Lower leg skin (tissue), 4 donors: ENCODE measurements around the gene CFAP157. TPM values are rescaled to one million over a fixed set of nuclear protein-coding genes. Genes with fewer than 3 reads are reported as not detected.

Experiments used
- DNase-seq, 2 donors: peaks; one replicate each; pipeline ENCODE4 v3.0.0-alpha.2; 2019; ENCODE audit warnings: low spot score in 2 of 2
- H3K4me3 ChIP-seq: fragments of 200-600 bp; sonication (generic); 2 replicates; pipeline ENCODE4 v1.5.1; 2017; ENCODE audit warnings: mild to moderate bottlenecking, low read depth; ENCODE audit not compliant: poor library complexity, severe bottlenecking
- POLR2A ChIP-seq, 2 donors: fragments of 450-650 bp; IDR thresholded peaks; one replicate each; pipeline ENCODE4 v1.6.1; 2016 to 2017; ENCODE audit warnings: antibody characterized with exemption in 2 of 2, mild to moderate bottlenecking in 1 of 2, moderate library complexity in 1 of 2
- WGBS, 2 donors: methylation state at CpG; one replicate each; pipeline ENCODE4 v1.1.5; 2018; 5-methylcytosine and 5-hydroxymethylcytosine counted together
- intact Hi-C: fragments of 100-400 bp; cut with DNase I; formaldehyde crosslinking; loops from one replicate; pipeline ENCODE4 v1.15.0; 2023; ENCODE audit warnings: low total_unique reads
- total RNA-seq, 4 donors: library from RNA; depleted of rRNA; stranded (reverse); fragments of >200 nt; gene quantifications; one replicate each; pipeline ENCODE4 v1.1.0, GENCODE V29; 2016
- TF ChIP-seq, protein P1 (sequence below), 3 donors: fragments of 450-650 bp; IDR thresholded peaks; one replicate each; pipeline ENCODE4 v1.5.1; 2016; ENCODE audit warnings: antibody characterized with exemption in 3 of 3, mild to moderate bottlenecking in 3 of 3, moderate library complexity in 2 of 3

CFAP157 gene
- under 1 TPM in 1 of 4 donors, not detected in 3; 0.23 TPM for total RNA-seq

DNA sequence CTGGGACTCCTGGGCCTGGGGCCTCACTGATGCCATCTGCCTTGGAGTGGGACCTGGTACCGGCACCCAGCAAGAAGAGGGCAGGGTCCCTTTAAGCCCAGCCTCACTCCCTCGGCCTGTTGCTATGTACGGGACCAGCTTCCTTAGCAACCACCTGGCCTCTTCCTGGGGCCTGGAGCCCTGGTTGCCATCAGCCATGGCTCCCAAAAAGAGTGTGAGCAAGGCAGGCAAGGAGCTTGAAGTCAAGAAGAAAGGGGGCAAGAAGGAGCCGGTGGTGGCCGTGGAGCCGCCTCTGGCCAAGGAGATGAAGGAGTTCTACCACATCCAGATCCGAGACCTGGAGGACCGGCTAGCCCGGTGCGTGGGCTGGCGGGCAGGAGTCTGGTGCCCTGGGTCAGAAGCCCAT, at the start of gene CFAP157:
CFAP157 (plus strand) TSS at position 153 of the 406 bp plus-strand sequence; CDS start at position 197, 44 bp downstream.
- intact Hi-C loops: no loop called here
- H3K4me3 ChIP-seq: no peak within 1 kb of the TSS
- 59 to 65% methylated on average over 11 of the region's 11 CpGs for WGBS, 2 donors
- no peak for DNase-seq
- TF ChIP-seq POLR2A (IDR thresholded peaks at IDR 0.05): no peak

DNA sequence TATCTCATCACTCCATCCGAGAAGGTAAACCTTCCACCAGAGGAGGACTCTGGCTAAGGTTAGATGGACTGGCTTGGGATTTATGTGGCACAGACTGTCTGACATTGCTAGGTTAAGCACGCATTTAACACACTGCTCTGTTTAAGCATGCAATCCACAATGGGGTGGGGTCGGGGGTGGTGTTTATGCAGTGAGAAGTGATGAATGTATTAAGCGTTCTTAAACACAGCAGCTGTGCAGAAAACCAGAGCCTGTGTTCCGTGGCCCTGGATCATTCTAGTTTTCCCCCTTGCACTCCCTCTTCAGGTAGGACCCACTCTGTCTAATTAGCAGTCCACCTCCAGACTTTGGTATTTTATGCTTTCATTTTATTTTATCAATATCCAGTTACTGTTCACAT, 48.4 kb upstream of the CFAP157 start:
- WGBS, 2 donors: 67 to 72% methylated on average over 5 of the region's 5 CpGs
- H3K4me3 ChIP-seq: no peak overlapping the region
- no peak for DNase-seq
- intact Hi-C loops: no loop called here
- TF ChIP-seq, protein P1, sequence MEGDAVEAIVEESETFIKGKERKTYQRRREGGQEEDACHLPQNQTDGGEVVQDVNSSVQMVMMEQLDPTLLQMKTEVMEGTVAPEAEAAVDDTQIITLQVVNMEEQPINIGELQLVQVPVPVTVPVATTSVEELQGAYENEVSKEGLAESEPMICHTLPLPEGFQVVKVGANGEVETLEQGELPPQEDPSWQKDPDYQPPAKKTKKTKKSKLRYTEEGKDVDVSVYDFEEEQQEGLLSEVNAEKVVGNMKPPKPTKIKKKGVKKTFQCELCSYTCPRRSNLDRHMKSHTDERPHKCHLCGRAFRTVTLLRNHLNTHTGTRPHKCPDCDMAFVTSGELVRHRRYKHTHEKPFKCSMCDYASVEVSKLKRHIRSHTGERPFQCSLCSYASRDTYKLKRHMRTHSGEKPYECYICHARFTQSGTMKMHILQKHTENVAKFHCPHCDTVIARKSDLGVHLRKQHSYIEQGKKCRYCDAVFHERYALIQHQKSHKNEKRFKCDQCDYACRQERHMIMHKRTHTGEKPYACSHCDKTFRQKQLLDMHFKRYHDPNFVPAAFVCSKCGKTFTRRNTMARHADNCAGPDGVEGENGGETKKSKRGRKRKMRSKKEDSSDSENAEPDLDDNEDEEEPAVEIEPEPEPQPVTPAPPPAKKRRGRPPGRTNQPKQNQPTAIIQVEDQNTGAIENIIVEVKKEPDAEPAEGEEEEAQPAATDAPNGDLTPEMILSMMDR (IDR thresholded peaks at IDR 0.05): no peak
- TF ChIP-seq POLR2A (IDR thresholded peaks at IDR 0.05): no peak

DNA sequence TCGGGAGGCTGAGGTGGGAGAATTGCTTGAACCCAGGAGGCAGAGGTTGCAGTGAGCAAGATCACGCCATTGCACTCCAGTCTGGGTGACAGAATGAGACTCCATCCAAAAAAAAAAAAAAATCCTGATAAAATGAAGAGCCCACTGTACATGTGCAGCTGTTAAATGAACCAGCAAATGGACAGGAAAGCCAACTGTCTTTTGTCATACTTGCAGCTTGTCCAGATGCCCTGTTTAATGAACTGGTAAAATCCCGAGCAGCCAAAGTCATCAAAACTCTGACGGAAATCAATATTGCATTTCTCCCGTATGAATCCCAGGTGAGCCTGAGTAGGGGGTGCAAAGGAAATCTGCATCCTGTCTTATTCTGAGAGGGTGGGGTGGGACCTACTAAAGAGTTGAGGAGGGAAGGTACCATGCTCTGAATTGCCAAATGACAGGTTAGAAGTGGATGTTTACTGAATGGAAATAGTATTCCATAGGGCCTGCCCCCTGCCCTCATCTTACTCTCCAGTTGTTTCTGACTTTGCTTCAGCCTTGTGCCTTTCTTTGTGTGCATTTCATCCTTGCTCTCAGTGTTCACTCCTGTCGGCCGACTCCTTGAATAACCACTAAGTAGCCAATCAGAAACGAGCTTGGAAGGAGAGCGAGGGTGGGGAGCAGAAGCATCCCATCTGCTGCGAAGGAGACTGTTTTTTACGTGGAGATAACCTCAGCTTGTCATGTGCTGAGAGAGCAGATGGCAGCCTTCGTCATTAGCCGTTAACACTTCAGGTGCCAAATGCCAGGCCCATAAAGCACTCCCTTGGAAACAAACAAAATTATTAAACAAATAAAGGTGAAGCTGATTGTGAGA, 45.7 kb upstream of the CFAP157 start:
- WGBS, 2 donors: 80 to 85% methylated on average over 13 of the region's 13 CpGs
- TF ChIP-seq, protein P1 (IDR thresholded peaks at IDR 0.05): no peak
- TF ChIP-seq POLR2A (IDR thresholded peaks at IDR 0.05): no peak
- DNase-seq: no peak
- H3K4me3 ChIP-seq: no peak overlapping the region
- intact Hi-C loops: no loop called here

DNA sequence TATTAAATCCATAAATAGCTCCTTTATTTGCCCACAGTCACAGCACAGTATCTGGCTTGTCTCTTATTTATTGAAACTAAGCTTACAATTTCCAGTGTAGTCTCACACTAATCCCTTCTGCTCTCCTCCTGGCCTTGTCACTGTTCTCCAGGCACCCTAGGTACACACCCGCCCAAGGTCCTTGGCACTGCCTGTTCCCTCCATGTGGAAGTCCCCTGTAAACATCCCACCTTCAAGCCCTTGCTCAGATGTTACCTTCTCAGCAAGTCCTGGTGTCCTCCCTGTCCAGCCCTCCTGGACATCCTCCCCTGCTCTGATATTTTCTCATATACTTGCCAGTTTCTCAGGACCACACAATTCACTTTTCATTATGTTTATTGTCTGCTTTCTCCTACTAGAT, 44.2 kb upstream of the CFAP157 start:
- H3K4me3 ChIP-seq: no peak overlapping the region
- intact Hi-C loops: no loop called here
- 85 to 88% methylated on average over 1 of the region's 1 CpG for WGBS, 2 donors
- no peak for DNase-seq
- TF ChIP-seq, protein P1 (IDR thresholded peaks at IDR 0.05): no peak

DNA sequence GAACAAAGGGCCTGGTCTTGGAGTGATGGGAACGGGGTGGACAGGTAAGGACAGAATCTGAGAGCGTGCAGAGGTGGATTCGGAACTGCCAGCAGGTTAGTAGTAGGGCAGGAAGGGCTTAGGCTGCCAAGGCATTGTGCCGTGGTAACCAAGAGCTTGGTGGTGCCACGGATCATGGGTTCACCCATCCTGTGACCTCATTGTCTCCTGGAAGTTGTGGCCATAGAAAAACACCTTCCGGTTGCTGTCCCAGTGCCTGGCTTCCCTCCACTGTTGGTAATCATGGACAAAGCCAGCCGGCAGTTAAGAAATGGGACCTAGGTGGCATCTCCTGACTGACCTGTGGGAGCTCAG, 42.5 kb upstream of the CFAP157 start:
- intact Hi-C loops: no loop called here
- no peak overlapping the region for H3K4me3 ChIP-seq
- WGBS, 2 donors: 88 to 97% methylated on average over 7 of the region's 7 CpGs
- TF ChIP-seq POLR2A (IDR thresholded peaks at IDR 0.05): no peak
- TF ChIP-seq, protein P1 (IDR thresholded peaks at IDR 0.05): no peak
- DNase-seq: no peak

DNA sequence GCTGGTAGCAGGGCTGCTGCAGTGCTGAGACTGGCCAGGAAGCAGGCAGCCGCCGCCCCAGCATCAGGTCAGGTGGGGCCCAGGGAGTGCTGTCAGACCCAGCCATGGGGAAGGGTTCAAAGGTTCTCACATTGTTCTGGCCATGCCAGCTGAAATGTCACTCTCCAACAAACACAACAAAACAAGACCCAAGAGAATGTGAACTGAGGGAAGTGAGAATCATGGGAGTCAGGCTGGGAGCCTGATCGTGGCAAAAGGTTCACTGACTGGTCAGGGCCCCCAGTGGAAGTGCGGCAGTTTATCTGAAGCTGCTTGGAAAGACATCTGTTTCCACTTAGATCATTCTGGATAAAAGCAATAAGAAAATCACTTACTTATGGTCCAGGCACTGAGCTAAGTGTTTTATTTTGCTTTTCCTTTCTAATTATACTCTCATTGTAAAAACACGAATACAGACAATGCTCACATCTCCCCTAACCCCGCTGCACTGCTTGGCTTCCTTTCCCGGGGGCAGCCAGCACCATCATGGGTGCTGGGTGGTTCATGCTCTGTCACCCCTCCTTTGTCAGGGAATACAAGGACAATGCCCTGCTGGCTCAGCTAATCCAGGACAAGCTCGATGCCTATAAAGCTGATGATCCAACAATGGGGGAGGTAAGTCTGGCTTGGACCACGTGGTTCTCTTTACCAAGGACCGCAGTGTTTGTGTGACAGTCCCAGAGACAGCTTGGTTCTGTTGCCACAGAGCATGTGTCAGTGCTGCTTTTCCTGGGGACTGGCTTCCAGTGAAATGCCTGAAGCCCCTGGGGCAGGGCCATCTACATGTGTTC, 41.9 kb upstream of the CFAP157 start:
- 58 to 60% methylated on average over 10 of the region's 10 CpGs for WGBS, 2 donors
- TF ChIP-seq, protein P1 (IDR thresholded peaks at IDR 0.05): no peak
- TF ChIP-seq POLR2A (IDR thresholded peaks at IDR 0.05): no peak
- H3K4me3 ChIP-seq: no peak overlapping the region
- no peak for DNase-seq
- intact Hi-C loops: no loop called here
